Measurements from ENCODE around the gene SH2D3C. TPM values are rescaled to one million over a fixed set of nuclear protein-coding genes. Genes with fewer than 3 reads are reported as not detected.

Gene SH2D3C
- polyA plus RNA-seq, 1 donor from 2014 or later: 14.5 TPM

DNA sequence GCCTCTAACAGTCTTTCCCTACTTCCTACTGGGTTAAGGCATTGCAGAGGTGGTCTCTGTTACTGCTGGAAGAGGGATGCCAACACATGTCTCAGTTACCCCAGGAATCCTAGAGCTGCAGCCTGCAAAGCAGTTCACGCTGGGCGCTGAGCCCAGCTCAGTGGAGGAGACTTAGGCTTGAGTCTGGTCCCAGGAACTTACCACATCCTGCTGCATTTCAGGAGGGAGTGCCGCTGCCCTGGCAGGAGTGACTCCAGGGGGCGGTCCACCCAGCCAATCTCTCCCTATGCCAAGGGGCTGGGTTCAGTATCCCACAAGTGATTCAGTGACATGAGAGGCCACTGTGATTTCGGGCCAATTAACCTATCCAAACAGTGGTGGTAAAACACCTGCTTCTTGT lies 55.0 kb downstream of the SH2D3C start:
- TF ChIP-seq, protein P1, sequence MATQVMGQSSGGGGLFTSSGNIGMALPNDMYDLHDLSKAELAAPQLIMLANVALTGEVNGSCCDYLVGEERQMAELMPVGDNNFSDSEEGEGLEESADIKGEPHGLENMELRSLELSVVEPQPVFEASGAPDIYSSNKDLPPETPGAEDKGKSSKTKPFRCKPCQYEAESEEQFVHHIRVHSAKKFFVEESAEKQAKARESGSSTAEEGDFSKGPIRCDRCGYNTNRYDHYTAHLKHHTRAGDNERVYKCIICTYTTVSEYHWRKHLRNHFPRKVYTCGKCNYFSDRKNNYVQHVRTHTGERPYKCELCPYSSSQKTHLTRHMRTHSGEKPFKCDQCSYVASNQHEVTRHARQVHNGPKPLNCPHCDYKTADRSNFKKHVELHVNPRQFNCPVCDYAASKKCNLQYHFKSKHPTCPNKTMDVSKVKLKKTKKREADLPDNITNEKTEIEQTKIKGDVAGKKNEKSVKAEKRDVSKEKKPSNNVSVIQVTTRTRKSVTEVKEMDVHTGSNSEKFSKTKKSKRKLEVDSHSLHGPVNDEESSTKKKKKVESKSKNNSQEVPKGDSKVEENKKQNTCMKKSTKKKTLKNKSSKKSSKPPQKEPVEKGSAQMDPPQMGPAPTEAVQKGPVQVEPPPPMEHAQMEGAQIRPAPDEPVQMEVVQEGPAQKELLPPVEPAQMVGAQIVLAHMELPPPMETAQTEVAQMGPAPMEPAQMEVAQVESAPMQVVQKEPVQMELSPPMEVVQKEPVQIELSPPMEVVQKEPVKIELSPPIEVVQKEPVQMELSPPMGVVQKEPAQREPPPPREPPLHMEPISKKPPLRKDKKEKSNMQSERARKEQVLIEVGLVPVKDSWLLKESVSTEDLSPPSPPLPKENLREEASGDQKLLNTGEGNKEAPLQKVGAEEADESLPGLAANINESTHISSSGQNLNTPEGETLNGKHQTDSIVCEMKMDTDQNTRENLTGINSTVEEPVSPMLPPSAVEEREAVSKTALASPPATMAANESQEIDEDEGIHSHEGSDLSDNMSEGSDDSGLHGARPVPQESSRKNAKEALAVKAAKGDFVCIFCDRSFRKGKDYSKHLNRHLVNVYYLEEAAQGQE (IDR thresholded peaks at IDR 0.05; ENCODE audit: borderline replicate concordance): no peak
- TF ChIP-seq SMC3 (conservative IDR thresholded peaks at IDR 0.05; ENCODE audit: poor library complexity): no peak
- no peak for TF ChIP-seq POLR2AphosphoS5 (IDR thresholded peaks at IDR 0.05)
- no peak for TF ChIP-seq EZH2 (IDR thresholded peaks at IDR 0.05; ENCODE audit: borderline replicate concordance, insufficient read depth, low read length, poor library complexity, severe bottlenecking)
- TF ChIP-seq, protein P2, sequence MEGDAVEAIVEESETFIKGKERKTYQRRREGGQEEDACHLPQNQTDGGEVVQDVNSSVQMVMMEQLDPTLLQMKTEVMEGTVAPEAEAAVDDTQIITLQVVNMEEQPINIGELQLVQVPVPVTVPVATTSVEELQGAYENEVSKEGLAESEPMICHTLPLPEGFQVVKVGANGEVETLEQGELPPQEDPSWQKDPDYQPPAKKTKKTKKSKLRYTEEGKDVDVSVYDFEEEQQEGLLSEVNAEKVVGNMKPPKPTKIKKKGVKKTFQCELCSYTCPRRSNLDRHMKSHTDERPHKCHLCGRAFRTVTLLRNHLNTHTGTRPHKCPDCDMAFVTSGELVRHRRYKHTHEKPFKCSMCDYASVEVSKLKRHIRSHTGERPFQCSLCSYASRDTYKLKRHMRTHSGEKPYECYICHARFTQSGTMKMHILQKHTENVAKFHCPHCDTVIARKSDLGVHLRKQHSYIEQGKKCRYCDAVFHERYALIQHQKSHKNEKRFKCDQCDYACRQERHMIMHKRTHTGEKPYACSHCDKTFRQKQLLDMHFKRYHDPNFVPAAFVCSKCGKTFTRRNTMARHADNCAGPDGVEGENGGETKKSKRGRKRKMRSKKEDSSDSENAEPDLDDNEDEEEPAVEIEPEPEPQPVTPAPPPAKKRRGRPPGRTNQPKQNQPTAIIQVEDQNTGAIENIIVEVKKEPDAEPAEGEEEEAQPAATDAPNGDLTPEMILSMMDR (IDR thresholded peaks at IDR 0.05; ENCODE audit: poor library complexity, severe bottlenecking): no peak
- TF ChIP-seq MXI1 (conservative IDR thresholded peaks at IDR 0.05; ENCODE audit: poor library complexity, severe bottlenecking): no peak
- TF ChIP-seq EP300 (conservative IDR thresholded peaks at IDR 0.05; ENCODE audit: poor library complexity, severe bottlenecking): no peak
- no peak for TF ChIP-seq RAD21 (conservative IDR thresholded peaks at IDR 0.05)
- no peak for TF ChIP-seq TAF1 (IDR thresholded peaks at IDR 0.05; ENCODE audit: low read depth)
- no peak overlapping the region for H2AFZ ChIP-seq (ENCODE audit: low read depth, low read length)

DNA sequence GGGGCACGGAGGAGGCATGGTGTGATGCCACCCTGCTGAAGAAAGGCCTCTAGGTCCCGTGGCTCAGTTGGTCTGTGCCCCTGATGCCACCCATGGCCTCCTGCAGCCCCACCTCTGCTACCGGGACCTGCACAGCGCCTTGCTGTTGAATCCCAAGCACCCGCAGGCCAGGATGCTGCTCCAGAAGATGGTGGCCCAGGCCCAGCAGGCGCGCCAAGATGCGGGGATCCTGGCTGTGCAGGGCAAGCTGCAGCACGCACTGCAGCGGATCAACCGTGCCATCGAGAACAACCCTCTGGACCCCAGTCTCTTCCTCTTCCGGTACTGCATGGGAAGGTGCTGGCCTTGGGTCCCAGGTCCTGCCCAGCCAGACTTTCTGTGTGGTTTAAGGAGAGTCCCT lies 55.5 kb downstream of the SH2D3C start:
- H3K4me3 ChIP-seq (ENCODE audit: low read length): no peak overlapping the region
- H3K36me3 ChIP-seq (ENCODE audit: insufficient read depth, low read length): no peaks in the 10 kb centered on the region
- TF ChIP-seq RAD21 (conservative IDR thresholded peaks at IDR 0.05) (no peak), EP300 (conservative IDR thresholded peaks at IDR 0.05; ENCODE audit: poor library complexity, severe bottlenecking) (no peak), POLR2AphosphoS5 (IDR thresholded peaks at IDR 0.05) (no peak), TAF1 (IDR thresholded peaks at IDR 0.05; ENCODE audit: low read depth) (no peak), SMC3 (conservative IDR thresholded peaks at IDR 0.05; ENCODE audit: poor library complexity) (no peak)
- TF ChIP-seq, protein P2 (IDR thresholded peaks at IDR 0.05; ENCODE audit: poor library complexity, severe bottlenecking): no peak
- TF ChIP-seq, protein P1 (IDR thresholded peaks at IDR 0.05; ENCODE audit: borderline replicate concordance): no peak
- no peak overlapping the region for H3K4me2 ChIP-seq (ENCODE audit: low read length)
- H3K27ac ChIP-seq (ENCODE audit: low read length): no peak overlapping the region
- H3K9me3 ChIP-seq (ENCODE audit: low read length): no peaks in the 10 kb centered on the region
- H3K27me3 ChIP-seq (ENCODE audit: insufficient read depth, low read depth, low read length): no peaks in the 10 kb centered on the region
- no peaks in the 10 kb centered on the region for H3F3A ChIP-seq (ENCODE audit: insufficient read depth, low read length, poor library complexity, severe bottlenecking)
- H3K9me2 ChIP-seq (ENCODE audit: insufficient read depth, low read length): no peaks in the 10 kb centered on the region
- no peak overlapping the region for H2AFZ ChIP-seq (ENCODE audit: low read depth, low read length)
- H3K79me2 ChIP-seq (replicated peaks; ENCODE audit: insufficient read depth, low read length): no peaks in the 10 kb centered on the region
- no peak overlapping the region for H3K9ac ChIP-seq (ENCODE audit: low read length)
- H4K20me1 ChIP-seq (ENCODE audit: insufficient read depth): no peaks in the 10 kb centered on the region

More for the DNA sequence above, 55.0 kb downstream of the SH2D3C start:
- H3K27ac ChIP-seq (ENCODE audit: low read length): no peak overlapping the region
- H3F3A ChIP-seq (ENCODE audit: insufficient read depth, low read length, poor library complexity, severe bottlenecking): no peaks in the 10 kb centered on the region
- no peak overlapping the region for H3K4me3 ChIP-seq (ENCODE audit: low read length)
- H3K27me3 ChIP-seq (ENCODE audit: insufficient read depth, low read depth, low read length): no peaks in the 10 kb centered on the region
- no peak overlapping the region for H3K9ac ChIP-seq (ENCODE audit: low read length)
- H3K79me2 ChIP-seq (replicated peaks; ENCODE audit: insufficient read depth, low read length): no peaks in the 10 kb centered on the region
- H3K36me3 ChIP-seq (ENCODE audit: insufficient read depth, low read length): no peaks in the 10 kb centered on the region
- H3K9me3 ChIP-seq (ENCODE audit: low read length): no peaks in the 10 kb centered on the region
- H3K9me2 ChIP-seq (ENCODE audit: insufficient read depth, low read length): no peaks in the 10 kb centered on the region
- no peaks in the 10 kb centered on the region for H4K20me1 ChIP-seq (ENCODE audit: insufficient read depth)
- no peak overlapping the region for H3K4me2 ChIP-seq (ENCODE audit: low read length)
